Spleen (tissue), 11 donors: Measurements from ENCODE around the gene NINJ1. TPM values are rescaled to one million over a fixed set of nuclear protein-coding genes. Genes with fewer than 3 reads are reported as not detected.
A peak's percentile ranks its signal among the peaks of the same experiment; 100 is the strongest.

ENCODE experiments used
- DNase-seq: peaks from one replicate; pipeline ENCODE4 v3.0.0-alpha.2; 2020
- H3K27ac ChIP-seq, 8 donors: fragments of 200-600 bp; sonication (generic) in 7 of 8; 1 replicate in 4 of 8; 2 replicates in 4 of 8; pipeline versions ENCODE4 v1.5.0 to v1.8.0; 2016 to 2021; ENCODE audit warnings: inconsistent platforms in 4 of 8, mild to moderate bottlenecking in 4 of 8, moderate library complexity in 1 of 8
- H3K27me3 ChIP-seq, 7 donors: fragments of 200-600 bp; sonication (generic) in 6 of 7; replicated peaks in 1 of 7; 1 replicate in 4 of 7; 2 replicates in 3 of 7; pipeline versions ENCODE4 v1.5.0 to v1.8.0; 2016 to 2021; ENCODE audit warnings: inconsistent platforms in 3 of 7, mild to moderate bottlenecking in 1 of 7
- H3K36me3 ChIP-seq, 6 donors: fragments of 200-600 bp; sonication (generic) in 5 of 6; 1 replicate in 4 of 6; 2 replicates in 2 of 6; pipeline versions ENCODE4 v1.5.0 to v1.8.0; 2016 to 2021; ENCODE audit warnings: inconsistent platforms in 2 of 6
- H3K4me1 ChIP-seq, 6 donors: fragments of 200-600 bp; sonication (generic) in 5 of 6; 1 replicate in 3 of 6; 2 replicates in 3 of 6; pipeline versions ENCODE4 v1.5.0 to v1.8.0; 2016 to 2021; ENCODE audit warnings: inconsistent platforms in 3 of 6
- H3K4me3 ChIP-seq, 8 donors: fragments of 200-600 bp; sonication (generic) in 7 of 8; 1 replicate in 4 of 8; 2 replicates in 4 of 8; pipeline versions ENCODE4 v1.5.0 to v1.8.0; 2016 to 2021; ENCODE audit warnings: inconsistent platforms in 4 of 8, mild to moderate bottlenecking in 4 of 8, moderate library complexity in 2 of 8
- H3K9me3 ChIP-seq, 8 donors: fragments of 200-600 bp; sonication (generic) in 7 of 8; 1 replicate in 4 of 8; 2 replicates in 4 of 8; pipeline versions ENCODE4 v1.5.0 to v1.8.0; 2016 to 2021; ENCODE audit warnings: inconsistent platforms in 4 of 8
- POLR2A ChIP-seq, 3 donors: fragments of 450-650 bp; IDR thresholded peaks; one replicate each; pipeline ENCODE4 v1.5.1; 2017; ENCODE audit warnings: antibody characterized with exemption in 3 of 3, mild to moderate bottlenecking in 1 of 3
- POLR2AphosphoS5 ChIP-seq, 3 donors: sonication (generic); formaldehyde crosslinking; IDR thresholded peaks; one replicate each; pipeline ENCODE4 v1.5.1; 2017; ENCODE audit warnings: antibody characterized with exemption in 3 of 3
- WGBS, 5 donors: extraction: QIAGEN DNeasy Blood & Tissue Kit in 3 of 5; methylation state at CpG; one replicate each; pipeline versions ENCODE4 v1.1.5 to v1.1.7; 2013 to 2018; 5-methylcytosine and 5-hydroxymethylcytosine counted together
- intact Hi-C: fragments of 100-400 bp; cut with DNase I; formaldehyde crosslinking; loops from one replicate; pipeline ENCODE4 v1.15.0; 2023; ENCODE audit warnings: low total_unique reads
- polyA plus RNA-seq, 3 donors: library from polyadenylated mRNA; stranded (reverse); fragments of 200-250 nt; gene quantifications; one replicate each; pipeline ENCODE4 v1.2.1, GENCODE V29; 2013
- total RNA-seq, 7 donors: library from RNA; depleted of rRNA in 3 of 7; stranded (reverse); fragments of >200 nt in 3 of 7; fragmentation: NEBNext Ultra II Directional in 4 of 7; extraction: Animal tissue kit (Norgen Biotek cat#: 25700) in 4 of 7; gene quantifications; one replicate each; pipeline versions ENCODE4 v1.1.0 to v1.2.1, GENCODE V29; 2016 to 2021
- TF ChIP-seq, protein P1 (sequence below), 11 experiments: fragments of 200-600 bp in 7 of 11; fragments of 450-650 bp in 4 of 11; sonication (generic) in 4 of 11; IDR thresholded peaks in 8 of 11; conservative IDR thresholded peaks in 3 of 11; 1 replicate in 7 of 11; 2 replicates in 4 of 11; pipeline versions ENCODE4 v1.4.0 to v1.8.0; 2016 to 2021; ENCODE audit warnings: antibody characterized with exemption in 11 of 11, inconsistent platforms in 4 of 11, mild to moderate bottlenecking in 1 of 11
- donor health status: healthy with polysubstance abuse.
- donor health status: DM: no; HTN: no; CAD: no; lungs with moderate emphysema.
- donor health status: DM: no; HTN: no; CAD: no.
- donor health status: Bipolar disorder and iron deficiency.
- donor health status: healthy.
- donor health status: DM: no; HTN: no; CAD: no.
- donor health status: DM: yes; HTN: yes; CAD: no.

NINJ1 gene
- total and polyA plus RNA-seq, 10 donors = 26.5 to 142 (median 104) TPM

- Histone ChIP-seq H3K27ac (peak overlapping the region in 5 of 8 donors; percentile 88 to 96 (median 91)), H3K9me3 (no peaks in the 10 kb centered on the region), H3K27me3 (no peaks in the 10 kb centered on the region), H3K36me3 (peaks cover 0 to 47% (median 10%) of the 10 kb centered on the region in 6 donors), H3K4me3 (peak overlapping the region in 1 of 8 donors; percentile 60), H3K4me1 (peaks cover 17 to 98% (median 61%) of the 10 kb centered on the region in 6 donors)
- 8 to 17% (median 11%) methylated on average over 3 of the region's 3 CpGs for WGBS, 5 donors
- TF ChIP-seq, protein P1, sequence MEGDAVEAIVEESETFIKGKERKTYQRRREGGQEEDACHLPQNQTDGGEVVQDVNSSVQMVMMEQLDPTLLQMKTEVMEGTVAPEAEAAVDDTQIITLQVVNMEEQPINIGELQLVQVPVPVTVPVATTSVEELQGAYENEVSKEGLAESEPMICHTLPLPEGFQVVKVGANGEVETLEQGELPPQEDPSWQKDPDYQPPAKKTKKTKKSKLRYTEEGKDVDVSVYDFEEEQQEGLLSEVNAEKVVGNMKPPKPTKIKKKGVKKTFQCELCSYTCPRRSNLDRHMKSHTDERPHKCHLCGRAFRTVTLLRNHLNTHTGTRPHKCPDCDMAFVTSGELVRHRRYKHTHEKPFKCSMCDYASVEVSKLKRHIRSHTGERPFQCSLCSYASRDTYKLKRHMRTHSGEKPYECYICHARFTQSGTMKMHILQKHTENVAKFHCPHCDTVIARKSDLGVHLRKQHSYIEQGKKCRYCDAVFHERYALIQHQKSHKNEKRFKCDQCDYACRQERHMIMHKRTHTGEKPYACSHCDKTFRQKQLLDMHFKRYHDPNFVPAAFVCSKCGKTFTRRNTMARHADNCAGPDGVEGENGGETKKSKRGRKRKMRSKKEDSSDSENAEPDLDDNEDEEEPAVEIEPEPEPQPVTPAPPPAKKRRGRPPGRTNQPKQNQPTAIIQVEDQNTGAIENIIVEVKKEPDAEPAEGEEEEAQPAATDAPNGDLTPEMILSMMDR (IDR thresholded peaks at IDR 0.05 in 8 of 11, conservative IDR thresholded peaks at IDR 0.05 in 3 of 11) = no peak
- no peak for TF ChIP-seq POLR2AphosphoS5 (IDR thresholded peaks at IDR 0.05)
- TF ChIP-seq POLR2A (IDR thresholded peaks at IDR 0.05) = no peak
- intact Hi-C loops = no loop called here
- DNase-seq = no peak
Measured at GRCh38 chr9:93115486-93116071, 18.5 kb downstream of the NINJ1 start.

GRCh38 chr9:93114984-93115335 is 19.1 kb downstream of the NINJ1 start:
- Histone ChIP-seq H3K27me3 (no peaks in the 10 kb centered on the region), H3K9me3 (no peaks in the 10 kb centered on the region), H3K4me1 (peaks cover 15 to 98% (median 61%) of the 10 kb centered on the region in 6 donors), H3K4me3 (peak overlapping the region in 1 of 8 donors; percentile 60), H3K27ac (peak overlapping the region in 7 of 8 donors; percentile 41 to 96 (median 88)), H3K36me3 (peaks cover 0 to 49% (median 13%) of the 10 kb centered on the region in 6 donors)
- 60 to 83% (median 69%) methylated on average over 5 of the region's 5 CpGs for WGBS, 5 donors
- no peak for DNase-seq
- TF ChIP-seq, protein P1 (IDR thresholded peaks at IDR 0.05 in 8 of 11, conservative IDR thresholded peaks at IDR 0.05 in 3 of 11) = no peak
- no peak for TF ChIP-seq POLR2AphosphoS5 (IDR thresholded peaks at IDR 0.05)
- no peak for TF ChIP-seq POLR2A (IDR thresholded peaks at IDR 0.05)
- intact Hi-C loops = no loop called here

GRCh38 chr9:93114169-93114983 is 19.7 kb downstream of the NINJ1 start:
- DNase-seq = peak; percentile 83

More at GRCh38 chr9:93114169-93114983, 19.7 kb downstream of the NINJ1 start:
- intact Hi-C loops = no loop called here
- 57 to 85% (median 75%) methylated on average over 12 to 17 of the region's 17 CpGs for WGBS, 5 donors
- peak overlapping the region in 1 of 8 donors; percentile 60 for H3K4me3 ChIP-seq
- peaks cover 0 to 55% (median 13%) of the 10 kb centered on the region in 6 donors for H3K36me3 ChIP-seq
- H3K27ac ChIP-seq = peak overlapping the region in 7 of 8 donors; percentile 52 to 96 (median 88)
- H3K27me3 ChIP-seq = no peaks in the 10 kb centered on the region
- TF ChIP-seq, protein P1 (IDR thresholded peaks at IDR 0.05 in 8 of 11, conservative IDR thresholded peaks at IDR 0.05 in 3 of 11) = no peak
- TF ChIP-seq POLR2AphosphoS5 (IDR thresholded peaks at IDR 0.05) = no peak
- TF ChIP-seq POLR2A (IDR thresholded peaks at IDR 0.05) = no peak
- H3K4me1 ChIP-seq = peaks cover 16 to 98% (median 61%) of the 10 kb centered on the region in 6 donors
- no peaks in the 10 kb centered on the region for H3K9me3 ChIP-seq
